Endothelial cell of umbilical vein (primary cell): ENCODE data around the gene FAXDC2.

ENCODE experiments used
- EZH2 ChIP-seq: IDR thresholded peaks from 2 replicates; pipeline ENCODE4 v1.6.1; 2012; ENCODE audit warnings: borderline replicate concordance, low read depth, mild to moderate bottlenecking, moderate library complexity, low read length, inconsistent platforms; ENCODE audit not compliant: severe bottlenecking
- JUN ChIP-seq: IDR thresholded peaks from 2 replicates; pipeline ENCODE4 v1.6.1; 2011; ENCODE audit warnings: borderline replicate concordance, low read depth; ENCODE audit not compliant: insufficient read length, insufficient read depth
- TF ChIP-seq, protein P1 (sequence below), 2 donors: IDR thresholded peaks; 1 replicate in 1 of 2; 2 replicates in 1 of 2; pipeline ENCODE4 v1.5.1; 2011; ENCODE audit warnings: low read length in 2 of 2, mild to moderate bottlenecking in 2 of 2, moderate library complexity in 2 of 2, control low read depth in 1 of 2, inconsistent platforms in 1 of 2, low read depth in 1 of 2; ENCODE audit not compliant: insufficient read depth in 1 of 2; ENCODE audit errors: extremely low read depth in 1 of 2

DNA sequence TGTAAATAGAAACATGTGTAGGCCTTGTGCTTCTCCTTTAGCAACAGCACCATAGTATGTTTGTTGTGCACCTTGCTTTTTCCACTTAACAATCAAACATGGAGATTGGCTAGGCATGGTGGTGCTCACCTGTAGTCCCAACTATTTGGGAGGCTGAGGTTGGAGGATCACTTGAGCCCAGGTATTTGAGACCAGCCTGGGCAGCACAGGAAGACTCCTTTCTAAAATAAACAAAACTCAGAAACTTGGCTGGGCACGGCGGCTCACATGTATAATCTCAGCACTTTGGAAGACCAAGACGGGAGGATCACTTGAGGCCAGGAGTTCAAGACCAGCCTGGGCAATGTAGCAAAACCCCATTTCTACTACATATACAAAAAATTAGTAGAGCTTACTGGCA, 948 bp upstream of the FAXDC2 start:
- TF ChIP-seq, protein P1, sequence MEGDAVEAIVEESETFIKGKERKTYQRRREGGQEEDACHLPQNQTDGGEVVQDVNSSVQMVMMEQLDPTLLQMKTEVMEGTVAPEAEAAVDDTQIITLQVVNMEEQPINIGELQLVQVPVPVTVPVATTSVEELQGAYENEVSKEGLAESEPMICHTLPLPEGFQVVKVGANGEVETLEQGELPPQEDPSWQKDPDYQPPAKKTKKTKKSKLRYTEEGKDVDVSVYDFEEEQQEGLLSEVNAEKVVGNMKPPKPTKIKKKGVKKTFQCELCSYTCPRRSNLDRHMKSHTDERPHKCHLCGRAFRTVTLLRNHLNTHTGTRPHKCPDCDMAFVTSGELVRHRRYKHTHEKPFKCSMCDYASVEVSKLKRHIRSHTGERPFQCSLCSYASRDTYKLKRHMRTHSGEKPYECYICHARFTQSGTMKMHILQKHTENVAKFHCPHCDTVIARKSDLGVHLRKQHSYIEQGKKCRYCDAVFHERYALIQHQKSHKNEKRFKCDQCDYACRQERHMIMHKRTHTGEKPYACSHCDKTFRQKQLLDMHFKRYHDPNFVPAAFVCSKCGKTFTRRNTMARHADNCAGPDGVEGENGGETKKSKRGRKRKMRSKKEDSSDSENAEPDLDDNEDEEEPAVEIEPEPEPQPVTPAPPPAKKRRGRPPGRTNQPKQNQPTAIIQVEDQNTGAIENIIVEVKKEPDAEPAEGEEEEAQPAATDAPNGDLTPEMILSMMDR (IDR thresholded peaks at IDR 0.05; ENCODE audit: extremely low read depth in 1 of 2, insufficient read depth in 1 of 2, low read depth in 1 of 2, low read length in 2 of 2): no peak
- TF ChIP-seq JUN (no peak), EZH2 (no peak)
